ENCODE measurements around the gene SLC7A14.

Gene SLC7A14

DNA sequence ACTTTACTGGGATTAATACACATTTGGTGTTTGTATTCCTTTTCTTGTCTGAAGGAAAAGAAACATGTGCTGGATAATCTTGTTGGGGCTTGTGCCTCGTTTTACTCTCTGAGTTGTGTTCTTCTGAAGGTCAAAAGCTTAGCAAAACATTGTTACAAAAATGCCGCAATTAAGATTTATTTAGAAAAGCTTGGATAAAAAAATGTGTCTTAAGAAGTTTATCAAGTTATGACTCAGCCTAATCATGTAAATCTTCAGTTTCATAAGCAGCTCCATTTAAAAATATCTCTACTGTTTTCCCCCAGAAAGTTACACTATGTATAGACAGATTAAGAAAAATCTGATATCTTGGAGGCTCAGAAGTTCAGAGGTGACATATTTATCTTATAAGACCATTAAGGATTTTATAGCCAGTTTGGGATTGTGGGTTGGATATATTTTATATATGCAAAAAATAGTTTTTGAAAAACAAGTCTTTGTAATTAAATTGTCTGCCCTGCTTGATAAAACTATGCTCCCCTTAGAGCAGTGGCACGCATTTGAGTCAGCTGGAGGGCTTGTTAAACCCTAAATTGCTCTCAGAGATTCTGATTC lies 110.7 kb downstream of the SLC7A14 start:
- TF ChIP-seq MYC (IDR thresholded peaks at IDR 0.05; ENCODE audit: low read depth, low read length), result no peak
- TF ChIP-seq, protein P1, sequence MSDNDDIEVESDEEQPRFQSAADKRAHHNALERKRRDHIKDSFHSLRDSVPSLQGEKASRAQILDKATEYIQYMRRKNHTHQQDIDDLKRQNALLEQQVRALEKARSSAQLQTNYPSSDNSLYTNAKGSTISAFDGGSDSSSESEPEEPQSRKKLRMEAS (IDR thresholded peaks at IDR 0.05; ENCODE audit: low read depth, low read length), result no peak
- TF ChIP-seq POLR2A (IDR thresholded peaks at IDR 0.05; ENCODE audit: extremely low read depth, insufficient read length), result no peak
- TF ChIP-seq, protein P2, sequence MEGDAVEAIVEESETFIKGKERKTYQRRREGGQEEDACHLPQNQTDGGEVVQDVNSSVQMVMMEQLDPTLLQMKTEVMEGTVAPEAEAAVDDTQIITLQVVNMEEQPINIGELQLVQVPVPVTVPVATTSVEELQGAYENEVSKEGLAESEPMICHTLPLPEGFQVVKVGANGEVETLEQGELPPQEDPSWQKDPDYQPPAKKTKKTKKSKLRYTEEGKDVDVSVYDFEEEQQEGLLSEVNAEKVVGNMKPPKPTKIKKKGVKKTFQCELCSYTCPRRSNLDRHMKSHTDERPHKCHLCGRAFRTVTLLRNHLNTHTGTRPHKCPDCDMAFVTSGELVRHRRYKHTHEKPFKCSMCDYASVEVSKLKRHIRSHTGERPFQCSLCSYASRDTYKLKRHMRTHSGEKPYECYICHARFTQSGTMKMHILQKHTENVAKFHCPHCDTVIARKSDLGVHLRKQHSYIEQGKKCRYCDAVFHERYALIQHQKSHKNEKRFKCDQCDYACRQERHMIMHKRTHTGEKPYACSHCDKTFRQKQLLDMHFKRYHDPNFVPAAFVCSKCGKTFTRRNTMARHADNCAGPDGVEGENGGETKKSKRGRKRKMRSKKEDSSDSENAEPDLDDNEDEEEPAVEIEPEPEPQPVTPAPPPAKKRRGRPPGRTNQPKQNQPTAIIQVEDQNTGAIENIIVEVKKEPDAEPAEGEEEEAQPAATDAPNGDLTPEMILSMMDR (IDR thresholded peaks at IDR 0.05; ENCODE audit: low read depth, low read length), result no peak
- DNase-seq (ENCODE audit: low read depth), result no peak
- H3K4me3 ChIP-seq (ENCODE audit: low read depth, low read length), result no peak overlapping the region

DNA sequence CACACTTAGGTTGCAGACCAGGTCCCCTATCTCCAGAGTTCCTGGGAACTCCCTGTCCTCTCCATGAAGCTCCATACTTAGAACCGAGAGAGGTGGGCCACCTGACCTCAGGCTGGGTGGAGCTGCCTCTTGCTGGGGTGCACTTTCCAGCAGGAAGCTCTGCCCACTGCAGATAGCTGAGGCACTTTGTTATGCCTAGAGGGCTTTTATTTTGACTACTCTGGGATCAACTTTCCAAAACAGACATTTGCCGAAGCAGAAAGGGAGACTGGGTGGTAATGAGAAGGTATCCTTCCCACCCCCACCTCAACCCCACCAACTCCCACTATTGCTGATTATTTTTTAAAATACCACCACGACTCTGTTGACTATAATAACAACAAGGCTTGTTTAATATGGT lies 112.5 kb downstream of the SLC7A14 start:
- DNase-seq (ENCODE audit: low read depth), result no peak
- no peak overlapping the region for H3K4me3 ChIP-seq (ENCODE audit: low read depth, low read length)
- TF ChIP-seq MYC (IDR thresholded peaks at IDR 0.05; ENCODE audit: low read depth, low read length) (no peak), POLR2A (IDR thresholded peaks at IDR 0.05; ENCODE audit: extremely low read depth, insufficient read length) (no peak)
- TF ChIP-seq, protein P1 (IDR thresholded peaks at IDR 0.05; ENCODE audit: low read depth, low read length), result no peak
- TF ChIP-seq, protein P2 (IDR thresholded peaks at IDR 0.05; ENCODE audit: low read depth, low read length), result no peak

DNA sequence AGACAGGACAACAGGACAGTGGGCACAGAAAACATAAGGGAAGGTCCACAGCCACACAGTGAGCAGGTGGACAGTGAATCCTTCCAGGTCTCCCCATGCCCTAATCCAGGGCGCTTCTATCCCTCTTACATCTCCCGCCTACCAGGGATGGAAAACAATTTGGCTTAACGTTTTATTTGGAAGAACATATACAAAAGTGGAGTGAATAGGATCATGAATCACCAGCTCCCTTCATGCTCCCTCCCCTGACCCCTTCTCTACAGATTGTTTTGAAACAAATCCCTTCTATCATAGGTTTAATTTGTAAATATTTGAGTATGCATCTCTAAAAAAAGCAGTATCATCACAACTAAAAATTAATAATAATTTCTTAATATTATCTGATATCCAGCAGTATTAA lies 114.7 kb downstream of the SLC7A14 start:
- no peak overlapping the region for H3K4me3 ChIP-seq (ENCODE audit: low read depth, low read length)
- DNase-seq (ENCODE audit: low read depth), result no peak
- TF ChIP-seq, protein P2 (IDR thresholded peaks at IDR 0.05; ENCODE audit: low read depth, low read length), result no peak
- TF ChIP-seq MYC (IDR thresholded peaks at IDR 0.05; ENCODE audit: low read depth, low read length) (no peak), POLR2A (IDR thresholded peaks at IDR 0.05; ENCODE audit: extremely low read depth, insufficient read length) (no peak)
- TF ChIP-seq, protein P1 (IDR thresholded peaks at IDR 0.05; ENCODE audit: low read depth, low read length), result no peak

DNA sequence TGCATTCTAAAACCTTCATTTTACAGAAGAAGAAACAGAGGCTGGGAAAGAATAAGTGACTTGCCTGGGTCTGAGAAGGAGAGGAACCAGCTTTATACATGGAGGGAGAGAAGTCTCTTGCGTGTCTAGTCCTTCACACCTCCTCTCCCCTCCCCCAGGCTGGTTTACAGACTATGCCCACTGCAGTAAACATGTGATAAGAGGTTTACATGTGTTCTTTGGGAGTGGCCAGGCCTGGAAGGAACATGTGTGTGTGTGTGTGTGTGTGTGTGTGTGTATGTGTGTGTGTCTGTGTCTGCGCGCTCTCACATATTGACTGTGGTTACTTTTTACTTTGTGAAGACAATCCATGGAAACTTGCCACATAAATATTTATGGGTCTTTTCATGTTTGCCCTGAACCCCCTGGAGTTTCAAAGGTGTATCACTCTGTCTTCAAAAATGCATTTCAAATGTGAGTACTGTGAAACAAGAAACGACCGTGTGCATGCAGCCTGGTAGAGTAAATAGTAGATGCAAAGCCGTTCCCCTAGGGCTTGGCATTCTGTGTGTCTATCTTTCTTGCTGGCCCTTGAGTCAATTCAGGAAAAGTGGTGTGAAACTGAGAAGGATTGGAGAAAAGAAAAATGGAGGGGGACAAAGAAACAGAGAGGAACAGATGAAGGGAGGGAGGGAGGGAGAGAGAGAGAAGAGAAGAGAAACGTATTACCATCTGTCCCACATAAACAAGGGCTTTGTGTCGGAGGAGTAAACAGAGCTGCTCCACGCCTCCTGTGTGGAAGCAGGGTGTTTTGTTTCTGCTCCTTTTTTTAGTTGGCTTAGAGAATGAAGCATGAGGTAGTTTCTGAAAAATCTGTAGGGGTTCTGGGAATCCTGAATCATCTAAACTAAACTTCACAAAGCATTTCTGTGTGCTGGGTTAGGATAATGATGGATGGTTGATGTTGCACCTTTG lies 115.5 kb downstream of the SLC7A14 start:
- H3K4me3 ChIP-seq (ENCODE audit: low read depth, low read length), result no peak overlapping the region
- no peak for TF ChIP-seq POLR2A (IDR thresholded peaks at IDR 0.05; ENCODE audit: extremely low read depth, insufficient read length)
- TF ChIP-seq, protein P2 (IDR thresholded peaks at IDR 0.05; ENCODE audit: low read depth, low read length), result no peak
- TF ChIP-seq, protein P1 (IDR thresholded peaks at IDR 0.05; ENCODE audit: low read depth, low read length), result no peak
- TF ChIP-seq MYC (IDR thresholded peaks at IDR 0.05; ENCODE audit: low read depth, low read length), result no peak
- DNase-seq (ENCODE audit: low read depth), result no peak

DNA sequence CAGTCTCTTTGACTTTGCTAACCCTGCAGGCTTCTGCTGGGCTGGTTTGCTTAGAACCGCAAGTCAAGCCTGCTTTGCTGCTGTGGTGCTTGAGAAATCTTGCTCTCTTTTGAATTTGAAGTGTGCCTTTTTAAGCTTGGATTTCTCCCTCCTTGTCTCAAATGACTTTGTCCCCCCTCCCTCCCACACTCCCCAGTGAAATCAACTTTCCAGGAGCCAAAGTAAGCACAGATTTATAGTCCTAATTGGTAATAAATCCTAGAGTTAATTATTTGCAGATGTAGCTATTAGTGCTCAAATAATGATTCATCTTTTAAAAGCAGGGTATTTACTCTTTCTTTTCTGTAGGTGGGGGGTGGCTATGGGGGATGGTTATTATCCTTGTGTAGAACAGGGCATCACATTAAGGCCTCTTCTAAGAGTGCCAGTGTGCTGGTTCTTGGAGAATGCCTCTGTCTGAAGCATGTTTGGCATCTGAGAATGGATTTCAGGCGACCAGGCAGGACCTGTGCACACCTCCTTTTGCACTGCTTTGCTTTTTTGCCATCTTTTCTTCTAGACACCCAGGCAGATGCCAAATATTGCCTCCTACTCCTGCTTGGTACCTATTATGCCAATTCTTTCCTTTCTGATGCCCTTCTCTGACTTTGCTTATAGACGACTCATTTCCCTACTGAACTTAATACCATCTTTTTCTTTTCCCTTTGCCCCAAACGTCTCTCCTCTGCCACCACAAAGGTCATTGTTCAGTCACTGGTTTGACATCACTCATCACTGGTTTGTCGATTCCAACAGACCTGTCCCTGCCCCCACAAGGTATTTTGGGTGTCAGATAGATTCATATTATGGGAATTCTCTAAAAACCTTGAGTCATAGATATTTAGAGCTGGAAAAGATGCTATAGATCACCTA lies 116.5 kb downstream of the SLC7A14 start:
- TF ChIP-seq, protein P2 (IDR thresholded peaks at IDR 0.05; ENCODE audit: low read depth, low read length), result no peak
- TF ChIP-seq, protein P1 (IDR thresholded peaks at IDR 0.05; ENCODE audit: low read depth, low read length), result no peak
- TF ChIP-seq POLR2A (IDR thresholded peaks at IDR 0.05; ENCODE audit: extremely low read depth, insufficient read length) (no peak), MYC (IDR thresholded peaks at IDR 0.05; ENCODE audit: low read depth, low read length) (no peak)
- no peak for DNase-seq (ENCODE audit: low read depth)
- H3K4me3 ChIP-seq (ENCODE audit: low read depth, low read length), result no peak overlapping the region

Data from NB4 (cell line).